GM23248 (cell line): ENCODE results near the gene ASB16. TPM values are rescaled to one million over a fixed set of nuclear protein-coding genes. Genes with fewer than 3 reads are reported as not detected.

Source experiments
- DNase-seq: peaks from one replicate; pipeline ENCODE4 v3.0.0-alpha.2; 2015
- H2AFZ ChIP-seq: fragments of 200-600 bp; sonication (generic); 2 replicates; pipeline ENCODE4 v1.6.1; 2016; ENCODE audit warnings: antibody characterized with exemption
- H3F3A ChIP-seq: fragments of 200-600 bp; sonication (generic); 2 replicates; pipeline ENCODE4 v1.6.1; 2016; ENCODE audit warnings: mild to moderate bottlenecking, antibody characterized with exemption, mixed run types; ENCODE audit not compliant: insufficient read depth
- H3K27ac ChIP-seq: fragments of 200-600 bp; sonication (generic); 2 replicates; pipeline ENCODE4 v1.5.1; 2016; ENCODE audit warnings: mild to moderate bottlenecking
- H3K27me3 ChIP-seq: fragments of 200-600 bp; sonication (generic); replicated peaks from 2 replicates; pipeline ENCODE4 v1.6.1; 2016; ENCODE audit warnings: mild to moderate bottlenecking; ENCODE audit not compliant: insufficient read depth
- H3K36me3 ChIP-seq: fragments of 200-600 bp; sonication (generic); 2 replicates; pipeline ENCODE4 v1.6.1; 2016; ENCODE audit warnings: low read depth, mild to moderate bottlenecking
- H3K4me1 ChIP-seq: fragments of 200-600 bp; sonication (generic); 2 replicates; pipeline ENCODE4 v1.6.1; 2016; ENCODE audit warnings: mild to moderate bottlenecking; ENCODE audit not compliant: insufficient read depth
- H3K4me2 ChIP-seq: fragments of 200-600 bp; sonication (generic); one replicate; pipeline ENCODE4 v1.6.1; 2016; ENCODE audit warnings: mild to moderate bottlenecking; ENCODE audit not compliant: unreplicated experiment
- H3K4me3 ChIP-seq: fragments of 200-600 bp; sonication (generic); 2 replicates; pipeline ENCODE4 v1.5.1; 2016; ENCODE audit warnings: mild to moderate bottlenecking
- H3K79me2 ChIP-seq: fragments of 200-600 bp; sonication (generic); 2 replicates; pipeline ENCODE4 v1.6.1; 2016; ENCODE audit warnings: mild to moderate bottlenecking; ENCODE audit not compliant: insufficient read depth
- H3K9ac ChIP-seq: fragments of 200-600 bp; sonication (generic); 2 replicates; pipeline ENCODE4 v1.6.1; 2016; ENCODE audit warnings: mild to moderate bottlenecking
- H3K9me2 ChIP-seq: fragments of 200-600 bp; sonication (generic); 2 replicates; pipeline ENCODE4 v1.6.1; 2016; ENCODE audit warnings: mixed run types, mild to moderate bottlenecking, moderate library complexity; ENCODE audit not compliant: insufficient read depth
- H3K9me3 ChIP-seq: fragments of 200-600 bp; sonication (generic); one replicate; pipeline ENCODE4 v1.6.1; 2017; ENCODE audit warnings: low read depth
- H4K20me1 ChIP-seq: fragments of 200-600 bp; sonication (generic); 2 replicates; pipeline ENCODE4 v1.6.0; 2016; ENCODE audit not compliant: insufficient read depth
- EZH2 ChIP-seq: fragments of 200-600 bp; sonication (generic); IDR thresholded peaks from 2 replicates; pipeline ENCODE4 v1.6.1; 2018; ENCODE audit warnings: antibody characterized with exemption, mild to moderate bottlenecking; ENCODE audit not compliant: insufficient read depth, poor library complexity, severe bottlenecking
- EZH2phosphoT487 ChIP-seq: fragments of 200-600 bp; sonication (generic); IDR thresholded peaks from 2 replicates; pipeline ENCODE4 v1.6.1; 2018; ENCODE audit warnings: antibody characterized with exemption, moderate library complexity, mild to moderate bottlenecking, low read depth; ENCODE audit not compliant: insufficient read depth
- WGBS, 2 experiments: methylation state at CpG; one replicate each; pipeline ENCODE4 v1.1.6; 2015 to 2017; ENCODE audit warnings: low lambda C conversion rate in 2 of 2, low coverage in 1 of 2; ENCODE audit errors: missing lambda C conversion rate in 2 of 2; 5-methylcytosine and 5-hydroxymethylcytosine counted together
- in situ Hi-C: fragments of 300-500 bp; cut with MboI; formaldehyde crosslinking; loops from 2 replicates; pipeline ENCODE4 v1.15.0; 2020
- polyA plus RNA-seq: library from polyadenylated mRNA; unstranded; fragments of >200 nt; fragmentation: Nextera tagmentation; extraction: Ambion mirVana; gene quantifications from 2 replicates; pipeline ENCODE4 v1.2.1, GENCODE V29; 2016
- total RNA-seq: library from RNA; depleted of rRNA; stranded (reverse); fragments of >200 nt; shearing (Covaris generic); gene quantifications from 2 replicates; pipeline ENCODE4 v1.2.3, GENCODE V29; 2014

The ASB16 gene
- total and polyA plus RNA-seq, 2 experiments from 2014 or later: 0.25 TPM; not detected in 1

GRCh38 chr17:44192750-44193149, 22.2 kb downstream of the ASB16 start:
- H3K4me3 ChIP-seq: no peak overlapping the region
- H3K9me2 ChIP-seq: no peaks in the 10 kb centered on the region
- H2AFZ ChIP-seq: no peak overlapping the region
- no peak for DNase-seq
- no peak overlapping the region for H3K27ac ChIP-seq
- no peaks in the 10 kb centered on the region for H4K20me1 ChIP-seq
- H3K9me3 ChIP-seq: no peaks in the 10 kb centered on the region
- in situ Hi-C loops: no loop called here
- H3F3A ChIP-seq: peaks cover 20% of the 10 kb centered on the region
- no peak for TF ChIP-seq EZH2
- TF ChIP-seq EZH2phosphoT487: no peak
- no peaks in the 10 kb centered on the region for H3K27me3 ChIP-seq
- H3K4me1 ChIP-seq: peaks cover 12% of the 10 kb centered on the region
- H3K4me2 ChIP-seq: no peak overlapping the region
- no peak overlapping the region for H3K9ac ChIP-seq
- peaks cover 31% of the 10 kb centered on the region for H3K79me2 ChIP-seq
- WGBS, 2 experiments: 79 to 82% methylated on average over 5 of the region's 5 CpGs
- peaks cover 21% of the 10 kb centered on the region; the same call in 1 of the 2 replicates for H3K36me3 ChIP-seq

- H3K79me2 ChIP-seq: peaks cover 31% of the 10 kb centered on the region
- H3K4me2 ChIP-seq: no peak overlapping the region
- H2AFZ ChIP-seq: no peak overlapping the region
- no peaks in the 10 kb centered on the region for H3K9me2 ChIP-seq
- no peak overlapping the region for H3K9ac ChIP-seq
- H3K36me3 ChIP-seq: peaks cover 21% of the 10 kb centered on the region; the same call in 1 of the 2 replicates
- TF ChIP-seq EZH2 (no peak), EZH2phosphoT487 (no peak)
- 92 to 97% methylated on average over 14 of the region's 14 CpGs for WGBS, 2 experiments
- no peak overlapping the region for H3K4me3 ChIP-seq
- DNase-seq: no peak
- no peaks in the 10 kb centered on the region for H4K20me1 ChIP-seq
- no peaks in the 10 kb centered on the region for H3K27me3 ChIP-seq
- H3K9me3 ChIP-seq: no peaks in the 10 kb centered on the region
- in situ Hi-C loops: no loop called here
- H3K27ac ChIP-seq: no peak overlapping the region
- peaks cover 9% of the 10 kb centered on the region for H3K4me1 ChIP-seq
- H3F3A ChIP-seq: peaks cover 20% of the 10 kb centered on the region
These were observed 23.0 kb downstream of the ASB16 start for GRCh38 chr17:44193326-44194084.

GRCh38 chr17:44197107-44197506, 26.6 kb downstream of the ASB16 start:
- Histone ChIP-seq H3K9ac (peak overlapping the region; percentile 89), H3K9me3 (no peaks in the 10 kb centered on the region), H3K4me1 (peaks cover 13% of the 10 kb centered on the region; the same call in 1 of the 2 replicates), H3K4me2 (no peak overlapping the region), H3K9me2 (no peaks in the 10 kb centered on the region), H4K20me1 (no peaks in the 10 kb centered on the region), H3K27ac (no peak overlapping the region), H3K4me3 (0 out of 2 replicates have a peak overlapping the region, but pooled peaks have one; percentile 89), H3K79me2 (peaks cover 29% of the 10 kb centered on the region), H2AFZ (no peak overlapping the region), H3K27me3 (no peaks in the 10 kb centered on the region), H3F3A (peaks cover 22% of the 10 kb centered on the region), H3K36me3 (peaks cover 15% of the 10 kb centered on the region; the same call in 1 of the 2 replicates)
- WGBS, 2 experiments: 91% methylated on average over 15 of the region's 15 CpGs
- no peak for DNase-seq
- no peak for TF ChIP-seq EZH2phosphoT487
- TF ChIP-seq EZH2: no peak
- in situ Hi-C loops: no loop called here

- Histone ChIP-seq H3K27me3 (no peaks in the 10 kb centered on the region), H3K36me3 (peaks cover 15% of the 10 kb centered on the region; the same call in 1 of the 2 replicates), H3K4me1 (peaks cover 13% of the 10 kb centered on the region), H3K4me3 (peak overlapping the region; percentile 89), H3K4me2 (peak overlapping the region; percentile 96), H3K27ac (peak overlapping the region; percentile 88), H4K20me1 (no peaks in the 10 kb centered on the region), H3K9ac (peak overlapping the region; percentile 89), H3F3A (peaks cover 27% of the 10 kb centered on the region), H3K79me2 (peaks cover 29% of the 10 kb centered on the region), H2AFZ (peak overlapping the region; percentile 6; the same call in 1 of the 2 replicates), H3K9me3 (no peaks in the 10 kb centered on the region), H3K9me2 (no peaks in the 10 kb centered on the region)
- peak; percentile 84 for DNase-seq
- WGBS, 2 experiments: 53 to 54% methylated on average over 11 of the region's 11 CpGs
- in situ Hi-C loops: no loop called here
- TF ChIP-seq EZH2: no peak
- no peak for TF ChIP-seq EZH2phosphoT487
These were observed 27.6 kb downstream of the ASB16 start for GRCh38 chr17:44197980-44198720.
